H9 (cell line): Measurements from ENCODE around the gene PLAA. TPM values are rescaled to one million over a fixed set of nuclear protein-coding genes. Genes with fewer than 3 reads are reported as not detected.

Experiments
- DNase-seq: peaks from one replicate; pipeline ENCODE4 v3.0.0-alpha.2; 2017
- H2AFZ ChIP-seq: one replicate; pipeline ENCODE4 v1.6.1; 2013; ENCODE audit warnings: mild to moderate bottlenecking, low read length, control low read depth, moderate library complexity
- H2AK5ac ChIP-seq: 2 replicates; pipeline ENCODE4 v1.6.1; 2013; ENCODE audit warnings: low read length, control low read depth, mixed read lengths; ENCODE audit not compliant: insufficient read length
- H2BK120ac ChIP-seq: one replicate; pipeline ENCODE4 v1.6.1; 2013; ENCODE audit warnings: low read depth, mild to moderate bottlenecking, low read length, control low read depth, inconsistent platforms; ENCODE audit not compliant: poor library complexity, severe bottlenecking
- H2BK12ac ChIP-seq: 2 replicates; pipeline ENCODE4 v1.6.1; 2013; ENCODE audit warnings: low read length, control low read depth, mixed read lengths, low read depth; ENCODE audit not compliant: insufficient read length
- H2BK15ac ChIP-seq: 2 replicates; pipeline ENCODE4 v1.6.1; 2013; ENCODE audit warnings: low read depth, low read length, control low read depth
- H2BK20ac ChIP-seq: one replicate; pipeline ENCODE4 v1.6.1; 2013; ENCODE audit warnings: low read depth, mild to moderate bottlenecking, low read length, control low read depth, inconsistent platforms; ENCODE audit not compliant: poor library complexity, severe bottlenecking
- H2BK5ac ChIP-seq: 2 replicates; pipeline ENCODE4 v1.6.1; 2013; ENCODE audit warnings: low read length, control low read depth, mixed read lengths; ENCODE audit not compliant: insufficient read length
- H3K14ac ChIP-seq: 2 replicates; pipeline ENCODE4 v1.6.1; 2013; ENCODE audit warnings: low read length, control low read depth; ENCODE audit not compliant: insufficient read depth
- H3K18ac ChIP-seq: 2 replicates; pipeline ENCODE4 v1.6.1; 2013; ENCODE audit warnings: low read depth, mild to moderate bottlenecking, mixed read lengths, low read length, control low read depth; ENCODE audit not compliant: insufficient read length
- H3K23ac ChIP-seq: 2 replicates; pipeline ENCODE4 v1.6.1; 2013; ENCODE audit warnings: low read length, control low read depth, mixed read lengths, low read depth; ENCODE audit not compliant: insufficient read length
- H3K23me2 ChIP-seq: 2 replicates; pipeline ENCODE4 v1.6.1; 2013; ENCODE audit warnings: low read depth, mild to moderate bottlenecking, mixed read lengths, low read length, control low read depth; ENCODE audit not compliant: insufficient read length, poor library complexity, severe bottlenecking
- H3K27ac ChIP-seq: 2 replicates; pipeline ENCODE4 v1.5.1; 2013; ENCODE audit warnings: low read length, control low read depth, mixed read lengths, low read depth; ENCODE audit not compliant: insufficient read length
- H3K27me3 ChIP-seq: 2 replicates; pipeline ENCODE4 v1.6.1; 2013; ENCODE audit warnings: low read length, control low read depth, inconsistent platforms; ENCODE audit not compliant: insufficient read depth
- H3K4ac ChIP-seq: 2 replicates; pipeline ENCODE4 v1.6.1; 2013; ENCODE audit warnings: low read depth, mild to moderate bottlenecking, control low read depth, inconsistent platforms, low read length, moderate library complexity
- H3K4me1 ChIP-seq: 2 replicates; pipeline ENCODE4 v1.6.1; 2013; ENCODE audit warnings: low read length, control low read depth, inconsistent platforms; ENCODE audit not compliant: insufficient read depth
- H3K4me2 ChIP-seq: 2 replicates; pipeline ENCODE4 v1.6.1; 2013; ENCODE audit warnings: low read length, control low read depth, mixed read lengths; ENCODE audit not compliant: insufficient read length, insufficient read depth
- H3K56ac ChIP-seq: 2 replicates; pipeline ENCODE4 v1.6.1; 2013; ENCODE audit warnings: low read depth, mild to moderate bottlenecking, mixed read lengths, low read length, control low read depth; ENCODE audit not compliant: insufficient read length
- H3K79me1 ChIP-seq: 2 replicates; pipeline ENCODE4 v1.6.1; 2013; ENCODE audit warnings: low read depth, mild to moderate bottlenecking, moderate library complexity, low read length, control low read depth, inconsistent platforms; ENCODE audit not compliant: insufficient read depth, poor library complexity, severe bottlenecking
- H3K79me2 ChIP-seq: 2 replicates; pipeline ENCODE4 v1.6.1; 2013; ENCODE audit warnings: low read length, control low read depth, inconsistent platforms; ENCODE audit not compliant: insufficient read depth
- H3K9ac ChIP-seq: 2 replicates; pipeline ENCODE4 v1.6.1; 2013; ENCODE audit warnings: low read length, control low read depth, mixed read lengths; ENCODE audit not compliant: insufficient read length; ENCODE audit errors: extremely low read depth
- H3K9me3 ChIP-seq: one replicate; pipeline ENCODE4 v1.6.1; 2013; ENCODE audit warnings: low read depth, low read length, inconsistent platforms; ENCODE audit not compliant: control insufficient read depth
- H3T11ph ChIP-seq: one replicate; pipeline ENCODE4 v1.6.1; 2013; ENCODE audit warnings: mild to moderate bottlenecking, low read length, control low read depth, inconsistent platforms
- H4K20me1 ChIP-seq: one replicate; pipeline ENCODE4 v1.6.1; 2013; ENCODE audit not compliant: control insufficient read depth, insufficient read length, insufficient read depth
- H4K5ac ChIP-seq: 2 replicates; pipeline ENCODE4 v1.6.1; 2013; ENCODE audit warnings: low read depth, mild to moderate bottlenecking, mixed read lengths, low read length, control low read depth; ENCODE audit not compliant: insufficient read length
- H4K8ac ChIP-seq: replicated peaks from 2 replicates; pipeline ENCODE4 v1.6.1; 2013; ENCODE audit warnings: low read length, control low read depth, mixed read lengths, low read depth; ENCODE audit not compliant: insufficient read length
- H4K91ac ChIP-seq: 2 replicates; pipeline ENCODE4 v1.6.1; 2013; ENCODE audit warnings: low read depth, mild to moderate bottlenecking, moderate library complexity, mixed read lengths, low read length, control low read depth; ENCODE audit not compliant: insufficient read length
- H3K27ac Mint-ChIP-seq, 3 experiments: 2 replicates in 2 of 3; 3 replicates in 1 of 3; pipeline ENCODE4 v1.8.0; 2020 to 2021; ENCODE audit warnings: mixed read lengths in 3 of 3, mild to moderate bottlenecking in 1 of 3, moderate library complexity in 1 of 3
- H3K27me3 Mint-ChIP-seq: 2 replicates; pipeline ENCODE4 v1.8.0; 2021; ENCODE audit warnings: low read depth, mild to moderate bottlenecking, moderate library complexity, mixed read lengths
- H3K36me3 Mint-ChIP-seq, 3 experiments: 2 replicates in 2 of 3; 3 replicates in 1 of 3; pipeline ENCODE4 v1.8.0; 2020 to 2021; ENCODE audit warnings: low read depth in 3 of 3, mixed read lengths in 3 of 3; ENCODE audit not compliant: insufficient read depth in 1 of 3
- H3K4me1 Mint-ChIP-seq, 2 experiments: 2 replicates each; pipeline ENCODE4 v1.8.0; 2020; ENCODE audit warnings: mixed read lengths in 2 of 2
- H3K4me3 Mint-ChIP-seq, 2 experiments: 2 replicates in 1 of 2; 3 replicates in 1 of 2; pipeline ENCODE4 v1.8.0; 2020 to 2021; ENCODE audit warnings: mild to moderate bottlenecking in 2 of 2, mixed read lengths in 2 of 2, moderate library complexity in 1 of 2
- H3K9me3 Mint-ChIP-seq, 2 experiments: 2 replicates in 1 of 2; 3 replicates in 1 of 2; pipeline ENCODE4 v1.8.0; 2020; ENCODE audit warnings: mild to moderate bottlenecking in 2 of 2, mixed read lengths in 2 of 2, moderate library complexity in 1 of 2
- CTCF ChIP-seq: fragments of 200-600 bp; sonication (generic); conservative IDR thresholded peaks from 3 replicates; pipeline ENCODE4 v1.8.0; 2021; ENCODE audit warnings: antibody characterized with exemption, mild to moderate bottlenecking
- WGBS: extraction: QIAGEN DNeasy Blood & Tissue Kit; methylation state at CpG from one replicate; pipeline ENCODE4 v1.1.7; 2013; ENCODE audit warnings: missing lambda C conversion rate, low lambda C conversion rate, mixed read lengths; ENCODE audit not compliant: insufficient read length; ENCODE audit errors: extremely low coverage; 5-methylcytosine and 5-hydroxymethylcytosine counted together
- total RNA-seq: library from RNA; stranded (reverse); gene quantifications from 2 replicates; pipeline ENCODE4 v1.2.1, GENCODE V29; 2021

Gene PLAA
- total RNA-seq, 1 experiment from 2014 or later: 65.0 TPM

- Histone ChIP-seq H3K79me1 (no peaks in the 10 kb centered on the region), H3K56ac (no peak overlapping the region), H3K23me2 (no peaks in the 10 kb centered on the region), H4K5ac (no peak overlapping the region), H3K9me3 (no peaks in the 10 kb centered on the region), H3K4me2 (no peak overlapping the region), H3K18ac (no peak overlapping the region), H3K14ac (no peak overlapping the region), H2BK20ac (no peak overlapping the region), H3K27me3 (no peaks in the 10 kb centered on the region), H4K91ac (no peak overlapping the region), H4K8ac (no peak overlapping the region), H3K23ac (no peak overlapping the region), H4K20me1 (no peaks in the 10 kb centered on the region), H2BK5ac (no peak overlapping the region), H3K27ac (no peak overlapping the region), H2AFZ (no peak overlapping the region), H3K79me2 (peaks cover 43% of the 10 kb centered on the region; the same call in 1 of the 2 replicates), H3K4me1 (peaks cover 2% of the 10 kb centered on the region; the same call in 1 of the 2 replicates), H2BK15ac (no peak overlapping the region), H3K4ac (no peak overlapping the region), H2AK5ac (no peak overlapping the region), H3K9ac (no peak overlapping the region), H2BK120ac (no peak overlapping the region), H2BK12ac (no peak overlapping the region), H3T11ph (no peak overlapping the region)
- no peak for DNase-seq
- Mint-ChIP-seq H3K36me3 (peaks cover 16 to 27% (median 25%) of the 10 kb centered on the region in 3 experiments), H3K9me3 (peaks cover 8 to 9% of the 10 kb centered on the region in 2 experiments), H3K4me3 (no peak overlapping the region), H3K27me3 (no peaks in the 10 kb centered on the region), H3K27ac (no peak overlapping the region), H3K4me1 (peaks cover 26 to 31% of the 10 kb centered on the region in 2 experiments)
- TF ChIP-seq CTCF: no peak
- WGBS: no CpG with 5 or more reads among the region's 3 CpGs
Observed at GRCh38 chr9:26939955-26940711, 6.9 kb downstream of the PLAA start.
